ENCODE data around the gene NLRC5. TPM values are rescaled to one million over a fixed set of nuclear protein-coding genes. Genes with fewer than 3 reads are reported as not detected.

Gene NLRC5
- total RNA-seq, 1 donor: 52.1 TPM

DNA sequence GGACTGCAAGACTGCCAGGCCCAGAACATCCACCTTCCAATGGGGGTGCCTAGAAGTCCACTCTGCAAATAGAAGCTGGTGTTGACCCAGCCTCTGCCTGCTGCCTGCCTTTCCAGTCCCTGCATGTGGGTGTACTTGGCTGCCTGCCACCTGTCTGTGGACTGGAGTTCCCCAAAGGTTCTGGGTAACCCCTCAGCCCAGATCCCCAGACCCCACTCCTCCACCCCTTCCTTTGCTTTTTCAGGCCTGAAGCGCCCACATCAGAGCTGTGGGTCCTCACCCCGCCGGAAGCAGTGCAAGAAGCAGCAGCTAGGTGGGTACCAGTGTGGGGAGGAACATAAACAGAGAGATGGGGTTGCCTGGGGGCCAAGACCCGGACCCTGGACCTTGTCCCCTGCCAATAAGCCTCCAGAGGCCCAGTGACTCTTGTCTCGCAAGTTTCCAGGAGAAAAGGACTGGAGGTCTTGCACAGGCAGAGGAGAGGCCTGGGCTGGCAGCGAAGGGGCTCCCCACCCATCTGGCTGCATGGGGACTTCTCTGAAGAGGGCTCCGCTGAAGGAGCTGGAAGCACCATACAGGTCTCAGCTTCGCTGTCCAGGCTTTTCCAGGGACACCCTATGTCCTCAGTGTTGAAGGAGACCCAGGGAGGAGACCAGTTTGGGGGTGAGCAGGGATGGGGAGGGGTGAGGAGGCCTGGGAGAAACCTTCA is 34.3 kb downstream of the NLRC5 start:
- H3K4me3 ChIP-seq (ENCODE audit: insufficient read depth, low read length): no peak overlapping the region
- H4K20me1 ChIP-seq (ENCODE audit: insufficient read depth, low read length): peaks cover 3% of the 10 kb centered on the region
- H3K4me2 ChIP-seq (ENCODE audit: insufficient read depth, low read length): no peak overlapping the region
- H3K4me1 ChIP-seq (ENCODE audit: insufficient read depth, low read length): no peaks in the 10 kb centered on the region
- H2AFZ ChIP-seq (ENCODE audit: low read length): no peak overlapping the region
- no peak for DNase-seq (ENCODE audit: insufficient read length, low spot score, missing footprints)
- H3K27me3 ChIP-seq (ENCODE audit: insufficient read depth, low read length): no peaks in the 10 kb centered on the region
- no peaks in the 10 kb centered on the region for H3K79me2 ChIP-seq (ENCODE audit: insufficient read depth, low read length)
- peaks cover 31% of the 10 kb centered on the region for H3K36me3 ChIP-seq (ENCODE audit: insufficient read depth, low read length)
- H3K9me3 ChIP-seq (ENCODE audit: low read depth, low read length): no peaks in the 10 kb centered on the region
- no peak overlapping the region for H3K27ac ChIP-seq (ENCODE audit: low read depth, low read length)
- TF ChIP-seq, protein P1, sequence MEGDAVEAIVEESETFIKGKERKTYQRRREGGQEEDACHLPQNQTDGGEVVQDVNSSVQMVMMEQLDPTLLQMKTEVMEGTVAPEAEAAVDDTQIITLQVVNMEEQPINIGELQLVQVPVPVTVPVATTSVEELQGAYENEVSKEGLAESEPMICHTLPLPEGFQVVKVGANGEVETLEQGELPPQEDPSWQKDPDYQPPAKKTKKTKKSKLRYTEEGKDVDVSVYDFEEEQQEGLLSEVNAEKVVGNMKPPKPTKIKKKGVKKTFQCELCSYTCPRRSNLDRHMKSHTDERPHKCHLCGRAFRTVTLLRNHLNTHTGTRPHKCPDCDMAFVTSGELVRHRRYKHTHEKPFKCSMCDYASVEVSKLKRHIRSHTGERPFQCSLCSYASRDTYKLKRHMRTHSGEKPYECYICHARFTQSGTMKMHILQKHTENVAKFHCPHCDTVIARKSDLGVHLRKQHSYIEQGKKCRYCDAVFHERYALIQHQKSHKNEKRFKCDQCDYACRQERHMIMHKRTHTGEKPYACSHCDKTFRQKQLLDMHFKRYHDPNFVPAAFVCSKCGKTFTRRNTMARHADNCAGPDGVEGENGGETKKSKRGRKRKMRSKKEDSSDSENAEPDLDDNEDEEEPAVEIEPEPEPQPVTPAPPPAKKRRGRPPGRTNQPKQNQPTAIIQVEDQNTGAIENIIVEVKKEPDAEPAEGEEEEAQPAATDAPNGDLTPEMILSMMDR (IDR thresholded peaks at IDR 0.05; ENCODE audit: extremely low read depth, low read depth, low read length): no peak

DNA sequence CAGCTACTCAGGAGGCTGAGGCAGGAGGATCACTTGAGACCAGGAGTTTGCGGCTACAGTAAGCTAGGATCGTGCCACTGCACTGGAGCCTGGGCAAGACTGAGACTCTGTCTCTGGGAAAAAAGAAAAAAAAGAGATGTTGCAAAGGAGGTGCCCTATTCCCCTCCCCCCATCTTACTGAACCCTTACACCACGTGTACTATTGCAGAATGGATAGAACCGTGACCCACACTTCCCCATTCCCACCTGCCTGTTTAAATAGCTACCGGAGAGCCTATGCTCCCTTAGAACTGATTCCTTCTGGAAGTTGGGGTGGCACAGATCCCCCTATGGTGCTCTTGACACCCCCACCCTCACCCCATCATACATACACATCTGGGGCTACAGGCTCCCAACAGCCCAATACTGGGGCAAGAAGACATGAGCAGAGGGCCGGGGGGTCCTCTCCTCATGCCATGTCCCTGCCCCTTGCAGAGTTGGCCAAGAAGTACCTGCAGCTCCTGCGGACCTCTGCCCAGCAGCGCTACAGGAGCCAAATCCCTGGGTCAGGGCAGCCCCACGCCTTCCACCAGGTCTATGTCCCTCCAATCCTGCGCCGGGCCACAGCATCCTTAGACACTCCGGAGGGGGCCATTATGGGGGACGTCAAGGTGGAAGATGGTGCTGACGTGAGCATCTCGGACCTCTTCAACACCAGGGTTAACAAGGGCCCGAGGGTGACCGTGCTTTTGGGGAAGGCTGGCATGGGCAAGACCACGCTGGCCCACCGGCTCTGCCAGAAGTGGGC is 35.7 kb downstream of the NLRC5 start:
- Histone ChIP-seq H3K36me3 (ENCODE audit: insufficient read depth, low read length) (peaks cover 30% of the 10 kb centered on the region), H2AFZ (ENCODE audit: low read length) (no peak overlapping the region), H3K9me3 (ENCODE audit: low read depth, low read length) (no peaks in the 10 kb centered on the region), H4K20me1 (ENCODE audit: insufficient read depth, low read length) (peaks cover 9% of the 10 kb centered on the region), H3K27me3 (ENCODE audit: insufficient read depth, low read length) (no peaks in the 10 kb centered on the region), H3K4me3 (ENCODE audit: insufficient read depth, low read length) (no peak overlapping the region), H3K27ac (ENCODE audit: low read depth, low read length) (no peak overlapping the region), H3K4me1 (ENCODE audit: insufficient read depth, low read length) (peaks cover 7% of the 10 kb centered on the region), H3K4me2 (ENCODE audit: insufficient read depth, low read length) (no peak overlapping the region), H3K79me2 (ENCODE audit: insufficient read depth, low read length) (no peaks in the 10 kb centered on the region)
- no peak for DNase-seq (ENCODE audit: insufficient read length, low spot score, missing footprints)
- TF ChIP-seq, protein P1 (IDR thresholded peaks at IDR 0.05; ENCODE audit: extremely low read depth, low read depth, low read length): no peak

DNA sequence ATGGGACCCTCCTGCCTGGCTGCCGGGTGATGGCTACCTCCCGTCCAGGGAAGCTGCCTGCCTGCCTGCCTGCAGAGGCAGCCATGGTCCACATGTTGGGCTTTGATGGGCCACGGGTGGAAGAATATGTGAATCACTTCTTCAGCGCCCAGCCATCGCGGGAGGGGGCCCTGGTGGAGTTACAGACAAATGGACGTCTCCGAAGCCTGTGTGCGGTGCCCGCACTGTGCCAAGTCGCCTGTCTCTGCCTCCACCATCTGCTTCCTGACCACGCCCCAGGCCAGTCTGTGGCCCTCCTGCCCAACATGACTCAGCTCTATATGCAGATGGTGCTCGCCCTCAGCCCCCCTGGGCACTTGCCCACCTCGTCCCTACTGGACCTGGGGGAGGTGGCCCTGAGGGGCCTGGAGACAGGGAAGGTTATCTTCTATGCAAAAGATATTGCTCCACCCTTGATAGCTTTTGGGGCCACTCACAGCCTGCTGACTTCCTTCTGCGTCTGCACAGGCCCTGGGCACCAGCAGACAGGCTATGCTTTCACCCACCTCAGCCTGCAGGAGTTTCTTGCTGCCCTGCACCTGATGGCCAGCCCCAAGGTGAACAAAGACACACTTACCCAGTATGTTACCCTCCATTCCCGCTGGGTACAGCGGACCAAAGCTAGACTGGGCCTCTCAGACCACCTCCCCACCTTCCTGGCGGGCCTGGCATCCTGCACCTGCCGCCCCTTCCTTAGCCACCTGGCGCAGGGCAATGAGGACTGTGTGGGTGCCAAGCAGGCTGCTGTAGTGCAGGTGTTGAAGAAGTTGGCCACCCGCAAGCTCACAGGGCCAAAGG is 36.8 kb downstream of the NLRC5 start:
- Histone ChIP-seq H3K36me3 (ENCODE audit: insufficient read depth, low read length) (peaks cover 21% of the 10 kb centered on the region), H3K4me1 (ENCODE audit: insufficient read depth, low read length) (peaks cover 7% of the 10 kb centered on the region), H3K4me2 (ENCODE audit: insufficient read depth, low read length) (no peak overlapping the region), H2AFZ (ENCODE audit: low read length) (no peak overlapping the region), H3K27me3 (ENCODE audit: insufficient read depth, low read length) (no peaks in the 10 kb centered on the region), H3K27ac (ENCODE audit: low read depth, low read length) (no peak overlapping the region), H3K4me3 (ENCODE audit: insufficient read depth, low read length) (no peak overlapping the region), H3K9me3 (ENCODE audit: low read depth, low read length) (no peaks in the 10 kb centered on the region), H3K79me2 (ENCODE audit: insufficient read depth, low read length) (no peaks in the 10 kb centered on the region), H4K20me1 (ENCODE audit: insufficient read depth, low read length) (peaks cover 6% of the 10 kb centered on the region)
- TF ChIP-seq, protein P1 (IDR thresholded peaks at IDR 0.05; ENCODE audit: extremely low read depth, low read depth, low read length): no peak
- no peak for DNase-seq (ENCODE audit: insufficient read length, low spot score, missing footprints)

All from osteoblast (primary cell).